ENCODE data around the gene CACNA2D3.

Gene CACNA2D3

GRCh38 chr3:54494209-54494608 lies 371.9 kb downstream of the CACNA2D3 start:
- Histone ChIP-seq H3K9ac (no peak overlapping the region), H3K27ac (no peak overlapping the region), H3K4me2 (ENCODE audit: low read length) (no peak overlapping the region), H3K4me1 (no peaks in the 10 kb centered on the region), H3K36me3 (ENCODE audit: control insufficient read depth, insufficient read depth, low read length) (no peaks in the 10 kb centered on the region), H2AFZ (no peak overlapping the region), H3K4me3 (ENCODE audit: low read depth, low read length) (no peak overlapping the region), H3K9me3 (ENCODE audit: control insufficient read depth, low read length) (no peaks in the 10 kb centered on the region), H3K79me2 (no peaks in the 10 kb centered on the region), H3K27me3 (ENCODE audit: control insufficient read depth, insufficient read depth, low read length) (no peaks in the 10 kb centered on the region)
- TF ChIP-seq CTCF (IDR thresholded peaks at IDR 0.05), result no peak

- H3K27me3 ChIP-seq (ENCODE audit: control insufficient read depth, insufficient read depth, low read length), result no peaks in the 10 kb centered on the region
- no peak overlapping the region for H2AFZ ChIP-seq
- TF ChIP-seq CTCF (IDR thresholded peaks at IDR 0.05), result no peak
- H3K36me3 ChIP-seq (ENCODE audit: control insufficient read depth, insufficient read depth, low read length), result no peaks in the 10 kb centered on the region
- H3K4me3 ChIP-seq (ENCODE audit: low read depth, low read length), result no peak overlapping the region
- no peaks in the 10 kb centered on the region for H3K79me2 ChIP-seq
- no peaks in the 10 kb centered on the region for H3K4me1 ChIP-seq
- H3K27ac ChIP-seq, result no peak overlapping the region
- H3K9me3 ChIP-seq (ENCODE audit: control insufficient read depth, low read length), result no peaks in the 10 kb centered on the region
- H3K4me2 ChIP-seq (ENCODE audit: low read length), result no peak overlapping the region
- H3K9ac ChIP-seq, result no peak overlapping the region
Measured at GRCh38 chr3:54506603-54507002, 384.3 kb downstream of the CACNA2D3 start.

GRCh38 chr3:54507876-54508460 lies 385.6 kb downstream of the CACNA2D3 start:
- Histone ChIP-seq H3K27ac (no peak overlapping the region), H3K27me3 (ENCODE audit: control insufficient read depth, insufficient read depth, low read length) (no peaks in the 10 kb centered on the region), H3K4me1 (no peaks in the 10 kb centered on the region), H3K4me3 (ENCODE audit: low read depth, low read length) (no peak overlapping the region), H3K9ac (no peak overlapping the region), H3K4me2 (ENCODE audit: low read length) (no peak overlapping the region), H3K9me3 (ENCODE audit: control insufficient read depth, low read length) (no peaks in the 10 kb centered on the region), H3K36me3 (ENCODE audit: control insufficient read depth, insufficient read depth, low read length) (no peaks in the 10 kb centered on the region), H2AFZ (no peak overlapping the region), H3K79me2 (no peaks in the 10 kb centered on the region)
- TF ChIP-seq CTCF (IDR thresholded peaks at IDR 0.05), result no peak

- Histone ChIP-seq H3K4me2 (ENCODE audit: low read length) (no peak overlapping the region), H3K36me3 (ENCODE audit: control insufficient read depth, insufficient read depth, low read length) (no peaks in the 10 kb centered on the region), H2AFZ (no peak overlapping the region), H3K9ac (no peak overlapping the region), H3K4me1 (no peaks in the 10 kb centered on the region), H3K9me3 (ENCODE audit: control insufficient read depth, low read length) (no peaks in the 10 kb centered on the region), H3K27me3 (ENCODE audit: control insufficient read depth, insufficient read depth, low read length) (no peaks in the 10 kb centered on the region), H3K4me3 (ENCODE audit: low read depth, low read length) (no peak overlapping the region), H3K79me2 (no peaks in the 10 kb centered on the region), H3K27ac (no peak overlapping the region)
- no peak for TF ChIP-seq CTCF (IDR thresholded peaks at IDR 0.05)
Measured at GRCh38 chr3:54510506-54510905, 388.2 kb downstream of the CACNA2D3 start.

GRCh38 chr3:54511766-54512365 lies 389.5 kb downstream of the CACNA2D3 start:
- Histone ChIP-seq H3K9me3 (ENCODE audit: control insufficient read depth, low read length) (no peaks in the 10 kb centered on the region), H3K4me3 (ENCODE audit: low read depth, low read length) (no peak overlapping the region), H3K36me3 (ENCODE audit: control insufficient read depth, insufficient read depth, low read length) (no peaks in the 10 kb centered on the region), H3K27me3 (ENCODE audit: control insufficient read depth, insufficient read depth, low read length) (no peaks in the 10 kb centered on the region), H3K9ac (no peak overlapping the region), H3K4me2 (ENCODE audit: low read length) (no peak overlapping the region), H2AFZ (no peak overlapping the region), H3K79me2 (no peaks in the 10 kb centered on the region), H3K27ac (no peak overlapping the region), H3K4me1 (no peaks in the 10 kb centered on the region)
- no peak for TF ChIP-seq CTCF (IDR thresholded peaks at IDR 0.05)

All from parathyroid adenoma (tissue), 2 donors.